Duodenal mucosa (tissue), 2 donors: Measurements from ENCODE around the gene CHMP2A.
"Not testable (repeated sequence)": the region's sequence is repeated elsewhere in the genome, so short reads cannot be mapped to it uniquely, and the experiment has no call there.

Source experiments
- H3K27ac ChIP-seq: one replicate; pipeline ENCODE4 v1.7.0; 2013; ENCODE audit warnings: low read depth, low read length
- H3K27me3 ChIP-seq, 2 donors: one replicate each; pipeline ENCODE4 v1.7.0; 2013; ENCODE audit warnings: low read length in 2 of 2, control low read depth in 1 of 2; ENCODE audit not compliant: insufficient read depth in 2 of 2, control insufficient read depth in 1 of 2
- H3K36me3 ChIP-seq, 2 donors: one replicate each; pipeline ENCODE4 v1.7.0; 2013; ENCODE audit warnings: low read length in 2 of 2, control low read depth in 1 of 2; ENCODE audit not compliant: insufficient read depth in 2 of 2, control insufficient read depth in 1 of 2
- H3K4me1 ChIP-seq, 2 donors: one replicate each; pipeline ENCODE4 v1.7.0; 2013; ENCODE audit warnings: low read length in 2 of 2, control low read depth in 1 of 2; ENCODE audit not compliant: insufficient read depth in 2 of 2, control insufficient read depth in 1 of 2
- H3K4me3 ChIP-seq, 2 donors: one replicate each; pipeline ENCODE4 v1.7.0; 2013; ENCODE audit warnings: low read length in 2 of 2, low read depth in 1 of 2
- H3K9ac ChIP-seq, 2 donors: one replicate each; pipeline ENCODE4 v1.7.0; 2013; ENCODE audit warnings: low read length in 2 of 2, low read depth in 1 of 2
- H3K9me3 ChIP-seq, 2 donors: one replicate each; pipeline ENCODE4 v1.7.0; 2013; ENCODE audit warnings: low read length in 2 of 2, control low read depth in 1 of 2; ENCODE audit not compliant: control insufficient read depth in 1 of 2

Gene CHMP2A

DNA sequence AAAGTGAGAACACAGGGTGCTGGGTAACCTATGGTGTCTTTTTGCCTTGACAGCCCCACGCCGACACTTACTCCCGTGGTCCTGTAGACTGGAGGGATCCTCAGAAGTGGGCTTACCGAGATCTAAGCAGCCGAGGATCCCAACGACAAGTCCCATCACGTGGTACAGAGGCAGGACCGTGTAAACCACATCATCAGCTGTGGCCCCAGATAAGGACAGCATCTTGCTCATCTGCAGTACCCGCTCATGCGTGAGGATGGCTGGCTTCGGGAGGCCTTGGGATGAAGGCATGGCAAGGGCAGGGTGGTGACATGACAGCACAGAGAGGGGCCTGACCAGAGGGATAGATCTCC, 45.2 kb downstream of the CHMP2A start:
- Histone ChIP-seq H3K4me3 (no peak overlapping the region), H3K27me3 (no peaks in the 10 kb centered on the region), H3K36me3 (peaks cover 0 to 2% of the 10 kb centered on the region in 2 donors), H3K27ac (no peak overlapping the region), H3K9ac (no peak overlapping the region), H3K9me3 (no peaks in the 10 kb centered on the region), H3K4me1 (peaks cover 25 to 28% of the 10 kb centered on the region in 2 donors)

DNA sequence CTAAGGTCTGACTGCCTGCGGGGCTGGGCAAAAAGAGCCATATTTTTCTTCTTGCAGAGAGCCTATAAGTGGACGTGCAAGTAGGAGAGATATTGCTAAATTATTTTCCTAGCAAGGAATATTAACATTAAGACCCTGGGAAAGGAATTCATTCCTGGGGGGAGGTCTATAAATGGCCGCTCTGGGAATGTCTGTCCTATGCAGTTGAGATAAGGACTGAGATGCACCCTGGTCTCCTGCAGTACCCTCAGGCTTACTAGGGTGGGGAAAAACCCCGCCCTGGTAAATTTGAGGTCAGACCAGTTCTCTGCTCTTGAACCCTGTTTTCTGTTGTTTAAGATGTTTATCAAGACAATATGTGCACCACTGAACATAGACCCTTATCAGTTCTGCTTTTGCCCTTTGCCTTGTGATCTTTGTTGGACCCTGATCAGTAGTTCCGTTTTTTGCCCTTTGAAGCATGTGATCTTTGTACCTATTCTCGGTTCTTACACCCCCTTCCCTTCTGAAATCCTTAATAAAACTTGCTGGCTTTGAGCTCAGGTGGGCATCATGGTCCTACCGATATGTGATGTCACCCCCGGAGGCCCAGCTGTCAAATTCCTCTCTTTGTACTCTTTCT, 47.2 kb downstream of the CHMP2A start:
- peaks cover 11 to 13% of the 10 kb centered on the region in 2 donors for H3K4me1 ChIP-seq

More for the DNA sequence above, 47.2 kb downstream of the CHMP2A start:
- H3K4me3 ChIP-seq, H3K36me3 ChIP-seq, H3K9ac ChIP-seq, H3K27me3 ChIP-seq, H3K27ac ChIP-seq, H3K9me3 ChIP-seq: not testable (repeated sequence)
